ENCODE data around the gene WLS.

Gene WLS

GRCh38 chr1:68132426-68133130 is 99.7 kb downstream of the WLS start:
- no peak for DNase-seq (ENCODE audit: low read depth)

GRCh38 chr1:68131261-68131660 is 101.1 kb downstream of the WLS start:
- DNase-seq (ENCODE audit: low read depth): no peak

- DNase-seq (ENCODE audit: low read depth): no peak
Measured at GRCh38 chr1:68129536-68130250, 102.6 kb downstream of the WLS start.

- DNase-seq (ENCODE audit: low read depth): no peak
Measured at GRCh38 chr1:68128820-68129219, 103.5 kb downstream of the WLS start.

GRCh38 chr1:68128157-68128556 is 104.2 kb downstream of the WLS start:
- no peak for DNase-seq (ENCODE audit: low read depth)

- no peak for DNase-seq (ENCODE audit: low read depth)
Measured at GRCh38 chr1:68121536-68121935, 110.8 kb downstream of the WLS start.

- no peak for DNase-seq (ENCODE audit: low read depth)
Measured at GRCh38 chr1:68120136-68120791, 112.1 kb downstream of the WLS start.

- no peak for DNase-seq (ENCODE audit: low read depth)
Measured at GRCh38 chr1:68119445-68119844, 112.9 kb downstream of the WLS start.

GRCh38 chr1:68117416-68117815 is 114.9 kb downstream of the WLS start:
- DNase-seq (ENCODE audit: low read depth): no peak

GRCh38 chr1:68116643-68117235 is 115.6 kb downstream of the WLS start:
- peak; percentile 4 for DNase-seq (ENCODE audit: low read depth)

- DNase-seq (ENCODE audit: low read depth): no peak
Measured at GRCh38 chr1:68115308-68115707, 117.0 kb downstream of the WLS start.

- no peak for DNase-seq (ENCODE audit: low read depth)
Measured at GRCh38 chr1:68113966-68114365, 118.4 kb downstream of the WLS start.

GRCh38 chr1:68112835-68113243 is 119.5 kb downstream of the WLS start:
- no peak for DNase-seq (ENCODE audit: low read depth)

GRCh38 chr1:68111519-68112436 is 120.5 kb downstream of the WLS start:
- no peak for DNase-seq (ENCODE audit: low read depth)

GRCh38 chr1:68107771-68108170 is 124.6 kb downstream of the WLS start:
- DNase-seq (ENCODE audit: low read depth): no peak

- no peak for DNase-seq (ENCODE audit: low read depth)
Measured at GRCh38 chr1:68103884-68104554, 128.3 kb downstream of the WLS start.

- no peak for DNase-seq (ENCODE audit: low read depth)
Measured at GRCh38 chr1:68103011-68103545, 129.2 kb downstream of the WLS start.

GRCh38 chr1:68101829-68102228 is 130.5 kb downstream of the WLS start:
- DNase-seq (ENCODE audit: low read depth): no peak

GRCh38 chr1:68100571-68100970 is 131.8 kb downstream of the WLS start:
- no peak for DNase-seq (ENCODE audit: low read depth)

- no peak for DNase-seq (ENCODE audit: low read depth)
Measured at GRCh38 chr1:68093737-68094136, 138.6 kb downstream of the WLS start.

GRCh38 chr1:68087184-68087583 is 145.1 kb downstream of the WLS start:
- no peak for DNase-seq (ENCODE audit: low read depth)

Data from stimulated activated CD8-positive, alpha-beta memory T cell treated with anti-CD3 and anti-CD28 coated beads, Interleukin-4, amount 100 ng/mL, for 24 hours (primary cell).